Activated naive CD8-positive, alpha-beta T cell treated with anti-CD3 and anti-CD28 coated beads, Interleukin-2, amount 10 ng/mL, durations not matched to agents 7 days and 5 days (primary cell): Measurements from ENCODE around the gene PKMYT1. TPM values are rescaled to one million over a fixed set of nuclear protein-coding genes. Genes with fewer than 3 reads are reported as not detected.

Experiments used
- ATAC-seq: fragments of 150-1000 bp; cut with Tn5 transposase; one replicate; pipeline ENCODE4 v1.10.0; 2021; ENCODE audit warnings: low read depth, moderate library complexity
- POLR2A ChIA-PET: fragments of 350-600 bp; sonication (Branson Sonifier 250); formaldehyde crosslinking; loops from one replicate; lab custom pipeline; 2021; ENCODE audit warnings: antibody characterized with exemption; lab: Charles Lee
- DNase-seq: peaks from one replicate; pipeline ENCODE4 v3.0.0; 2021
- H3K27ac Mint-ChIP-seq: one replicate; pipeline ENCODE4 v1.8.0; 2022; ENCODE audit warnings: mild to moderate bottlenecking, mixed read lengths
- H3K27me3 Mint-ChIP-seq: one replicate; pipeline ENCODE4 v1.8.0; 2022; ENCODE audit warnings: mild to moderate bottlenecking, moderate library complexity, mixed read lengths
- H3K36me3 Mint-ChIP-seq: one replicate; pipeline ENCODE4 v1.8.0; 2021; ENCODE audit warnings: mild to moderate bottlenecking, mixed read lengths
- H3K4me1 Mint-ChIP-seq: one replicate; pipeline ENCODE4 v1.8.0; 2021; ENCODE audit warnings: mixed read lengths
- H3K4me3 Mint-ChIP-seq: one replicate; pipeline ENCODE4 v1.8.0; 2022; ENCODE audit warnings: mild to moderate bottlenecking, moderate library complexity, mixed read lengths
- H3K9me3 Mint-ChIP-seq: one replicate; pipeline ENCODE4 v1.8.0; 2021; ENCODE audit warnings: mixed read lengths
- total RNA-seq, 2 experiments: library from RNA; stranded (reverse); gene quantifications; one replicate each; pipeline ENCODE4 v1.2.3, GENCODE V29; 2021

The PKMYT1 gene
- total RNA-seq, 2 experiments from 2014 or later, result 106 to 116 TPM

DNA sequence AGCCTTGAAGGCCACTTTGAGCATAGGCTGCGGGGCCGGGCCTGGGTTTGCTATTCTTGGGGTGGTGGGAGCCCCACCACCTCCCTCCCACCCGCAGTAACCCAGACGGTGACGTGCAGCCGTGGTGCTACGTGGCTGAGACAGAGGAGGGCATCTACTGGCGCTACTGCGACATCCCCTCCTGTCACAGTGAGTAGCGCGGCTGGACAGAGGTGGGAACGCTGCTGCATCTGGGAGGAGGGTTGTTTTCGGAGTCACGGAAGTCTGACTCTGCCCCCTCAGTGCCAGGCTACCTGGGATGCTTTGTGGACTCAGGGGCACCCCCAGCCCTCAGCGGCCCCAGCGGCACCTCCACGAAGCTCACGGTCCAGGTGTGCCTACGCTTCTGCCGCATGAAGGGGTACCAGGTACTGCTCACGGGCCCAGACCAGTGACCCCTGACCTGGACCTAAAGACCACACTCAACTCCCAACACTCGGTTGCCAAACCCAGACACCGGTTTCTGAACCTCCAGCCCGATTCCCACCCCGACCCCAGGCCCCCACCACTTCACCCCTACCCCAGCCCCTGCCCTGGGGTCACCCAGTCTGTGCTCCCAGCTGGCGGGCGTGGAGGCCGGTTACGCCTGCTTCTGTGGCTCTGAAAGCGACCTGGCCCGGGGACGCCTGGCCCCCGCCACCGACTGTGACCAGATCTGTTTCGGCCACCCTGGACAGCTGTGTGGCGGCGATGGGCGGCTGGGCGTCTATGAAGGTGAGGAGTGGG is 14.0 kb downstream of the PKMYT1 start:
- Mint-ChIP-seq H3K36me3 (no peaks in the 10 kb centered on the region), H3K4me3 (no peak overlapping the region), H3K27ac (no peak overlapping the region), H3K9me3 (no peaks in the 10 kb centered on the region), H3K4me1 (peaks cover 28% of the 10 kb centered on the region), H3K27me3 (peaks cover 35% of the 10 kb centered on the region)
- peak; percentile 30 for DNase-seq
- no peak for ATAC-seq
- POLR2A ChIA-PET, result interaction anchor here (1.4 to 4.1 kb wide), 3 partner anchors 10 to 15 kb away, joined by 4 to 27 read pairs (median 9); partner anchors contain the start of gene PKMYT1

DNA sequence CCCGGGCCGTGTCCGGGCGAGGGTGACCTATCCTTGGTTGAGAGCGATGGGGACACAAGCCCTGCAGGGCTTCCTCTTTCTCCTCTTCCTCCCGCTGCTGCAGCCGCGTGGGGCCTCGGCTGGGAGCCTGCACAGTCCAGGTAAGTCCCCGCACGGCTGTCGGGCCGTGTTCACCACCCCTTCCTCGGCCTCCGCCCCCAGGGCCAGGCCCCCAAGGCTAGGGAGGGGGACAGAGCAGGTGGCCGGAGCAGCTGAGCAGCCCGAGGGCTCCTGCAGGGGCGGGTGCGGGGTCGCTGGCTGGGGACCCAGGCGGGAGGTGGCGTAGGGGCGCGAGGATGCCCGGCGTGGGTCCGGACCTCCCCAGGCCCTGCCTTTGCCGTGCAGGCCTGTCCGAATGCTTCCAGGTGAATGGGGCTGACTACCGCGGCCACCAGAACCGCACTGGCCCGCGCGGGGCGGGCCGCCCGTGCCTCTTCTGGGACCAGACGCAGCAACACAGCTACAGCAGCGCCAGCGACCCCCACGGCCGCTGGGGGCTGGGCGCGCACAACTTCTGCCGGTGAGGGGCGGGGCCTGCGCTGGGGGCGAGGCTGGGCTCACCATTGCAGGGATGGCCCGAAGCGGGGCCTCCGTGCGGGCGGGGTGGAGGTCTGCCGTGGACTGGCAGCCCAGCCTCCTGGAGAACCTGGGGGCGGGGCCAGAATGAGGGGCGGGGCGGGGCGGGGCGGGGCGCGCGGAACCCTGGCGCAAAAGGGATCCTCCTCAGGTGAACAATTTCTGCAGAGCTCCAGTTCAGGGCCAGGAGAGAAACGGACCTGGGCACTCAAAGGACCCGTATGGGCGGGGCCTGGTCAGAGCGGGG is 15.5 kb downstream of the PKMYT1 start:
- no peaks in the 10 kb centered on the region for H3K9me3 Mint-ChIP-seq
- no peaks in the 10 kb centered on the region for H3K36me3 Mint-ChIP-seq
- peaks cover 20% of the 10 kb centered on the region for H3K4me1 Mint-ChIP-seq
- H3K4me3 Mint-ChIP-seq, result peak overlapping the region; percentile 71
- H3K27ac Mint-ChIP-seq, result no peak overlapping the region
- peaks cover 39% of the 10 kb centered on the region for H3K27me3 Mint-ChIP-seq
- peak; percentile 13 for ATAC-seq
- POLR2A ChIA-PET, result interaction anchor here (0.5 to 4.1 kb wide), 5 partner anchors 9 to 689 kb away, joined by 4 to 27 read pairs (median 4); partner anchors contain the start of gene PKMYT1
- DNase-seq, result peak; percentile 78

DNA sequence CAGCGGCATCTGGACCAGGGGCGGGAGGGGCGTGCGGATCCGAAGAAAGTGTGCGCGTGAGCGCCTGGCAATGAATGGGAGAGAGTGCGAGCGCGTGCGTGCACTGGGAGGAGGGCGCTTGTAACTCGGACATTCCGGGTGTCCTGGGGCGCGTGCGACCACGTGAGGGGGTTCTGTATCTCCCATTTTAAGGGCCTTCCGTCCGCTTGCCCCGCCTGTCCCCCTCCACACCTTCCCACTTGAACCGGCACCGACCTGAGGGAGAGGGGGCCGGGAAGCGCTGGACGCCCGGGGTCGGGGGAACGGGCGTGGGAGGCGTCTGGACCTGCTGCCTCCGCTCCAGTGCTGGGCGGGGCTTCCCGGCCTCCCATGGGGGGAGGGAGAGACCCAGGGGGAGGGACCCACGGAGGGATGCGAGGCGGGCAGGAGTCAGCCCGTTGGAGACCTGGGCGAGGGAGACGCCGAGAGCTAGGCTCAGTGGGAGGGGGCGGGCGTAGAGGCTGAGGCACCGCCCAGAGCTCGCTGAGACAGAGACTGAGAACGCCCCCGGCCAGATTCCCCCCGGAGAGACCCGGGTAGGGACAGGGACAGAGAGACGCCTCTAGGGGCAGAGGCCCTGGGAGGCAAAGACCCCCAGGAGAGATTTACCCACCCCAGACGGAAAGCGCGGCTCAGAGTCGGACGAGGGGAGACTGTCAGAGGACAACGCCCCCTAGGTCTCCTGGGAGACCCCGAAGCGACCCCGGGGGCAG is 16.3 kb downstream of the PKMYT1 start, which contains the start of gene KREMEN2:
Gene KREMEN2 (plus strand): TSS at position 553 of the 752 bp plus-strand sequence. CDS start 246 bp downstream, outside the sequence.
- POLR2A ChIA-PET, result interaction anchor here (1.5 to 4.1 kb wide), 2 partner anchors 8 to 17 kb away, joined by 4 to 27 read pairs; partner anchors contain the start of gene PKMYT1
- Mint-ChIP-seq H3K4me3 (peak within 1 kb of the TSS; percentile 71), H3K27me3 (peaks cover 39% of the 10 kb centered on the region), H3K9me3 (no peaks in the 10 kb centered on the region), H3K36me3 (no peaks in the 10 kb centered on the region), H3K4me1 (peaks cover 20% of the 10 kb centered on the region), H3K27ac (no peak within 1 kb of the TSS)
- DNase-seq, result no peak
- no peak for ATAC-seq

DNA sequence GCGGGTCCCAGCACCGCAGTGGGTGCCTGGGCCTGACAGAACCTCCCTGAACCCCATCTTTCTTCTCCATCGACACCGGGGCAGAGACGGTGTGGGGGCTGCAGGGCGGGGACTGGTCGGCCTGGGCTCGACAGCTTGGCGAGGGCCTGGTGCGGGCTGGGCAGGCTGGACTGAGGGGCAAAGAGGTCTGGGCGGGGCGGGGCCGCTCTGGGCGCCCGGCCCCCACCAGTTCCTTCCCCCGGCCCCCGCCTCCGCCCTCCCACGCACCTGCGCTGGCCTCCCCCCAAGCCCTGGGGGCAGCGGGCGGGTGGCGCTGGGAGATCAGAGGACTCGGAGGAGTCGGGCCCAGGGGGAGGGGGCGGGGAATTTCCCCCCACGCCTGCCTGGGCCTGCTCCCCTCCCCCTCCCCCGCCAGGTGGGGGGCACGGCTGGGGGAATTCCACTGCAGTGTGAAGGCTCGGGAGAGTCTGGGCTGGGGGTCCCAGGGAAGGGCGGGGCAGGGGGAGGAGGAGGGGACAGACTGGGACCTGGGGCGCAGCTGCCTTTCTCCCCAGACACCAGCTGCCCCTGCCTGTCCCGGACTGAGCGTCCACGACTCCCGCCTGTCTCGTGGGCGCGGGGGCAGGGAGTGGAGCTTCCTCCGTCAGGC is 17.0 kb downstream of the PKMYT1 start:
- Mint-ChIP-seq H3K4me1 (peaks cover 15% of the 10 kb centered on the region), H3K27me3 (peaks cover 38% of the 10 kb centered on the region), H3K9me3 (no peaks in the 10 kb centered on the region), H3K36me3 (no peaks in the 10 kb centered on the region), H3K4me3 (peak overlapping the region; percentile 66), H3K27ac (no peak overlapping the region)
- DNase-seq (no peak), ATAC-seq (no peak)
- POLR2A ChIA-PET, result interaction anchor here (1.2 kb wide), 1 partner anchor 18 kb away, joined by 5 read pairs; the partner anchor contains the start of gene PKMYT1

DNA sequence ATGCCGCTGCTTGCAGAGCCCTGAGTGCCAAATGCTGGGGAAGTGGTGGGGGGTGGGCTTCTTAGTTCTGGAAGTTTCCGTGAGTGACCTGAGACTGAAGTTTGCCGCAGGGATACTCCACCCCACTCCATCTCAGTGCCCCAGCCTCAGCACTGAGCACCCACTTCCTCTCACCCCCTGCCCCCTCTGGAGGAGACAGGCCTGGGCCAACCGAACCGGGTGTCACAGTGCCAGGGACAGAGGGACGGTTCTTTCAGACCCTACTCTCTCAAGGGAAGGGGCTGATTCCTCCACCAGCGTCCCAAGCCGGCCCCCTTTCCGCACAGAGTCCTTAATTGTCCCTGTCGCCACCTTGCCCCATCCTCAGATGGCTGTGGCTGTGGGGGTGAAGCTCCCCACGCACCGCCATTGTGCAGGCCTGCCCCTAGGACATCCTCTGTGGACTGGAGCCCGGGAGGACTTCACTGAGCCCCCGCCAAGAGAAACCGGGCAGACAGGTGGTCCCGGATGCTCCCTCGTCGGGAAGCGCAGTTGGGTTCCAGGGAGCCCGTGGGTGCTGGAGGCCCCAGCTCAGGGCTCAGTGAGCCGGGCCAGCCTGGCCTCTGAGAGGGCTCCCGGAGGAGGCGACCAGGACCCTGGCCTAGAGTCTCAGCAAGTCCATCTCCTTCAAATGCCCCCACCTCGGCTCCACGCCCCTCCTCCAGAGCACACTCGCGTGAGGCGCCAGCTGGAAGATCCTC is 17.7 kb downstream of the PKMYT1 start:
- Mint-ChIP-seq H3K27me3 (peaks cover 34% of the 10 kb centered on the region), H3K36me3 (no peaks in the 10 kb centered on the region), H3K9me3 (no peaks in the 10 kb centered on the region), H3K4me1 (peaks cover 13% of the 10 kb centered on the region), H3K4me3 (no peak overlapping the region), H3K27ac (no peak overlapping the region)
- ATAC-seq (no peak), DNase-seq (no peak)
- POLR2A ChIA-PET, result interaction anchor here (0.6 to 1.2 kb wide), 2 partner anchors 18 to 97 kb away, joined by 3 to 5 read pairs; partner anchors contain the start of gene PKMYT1

DNA sequence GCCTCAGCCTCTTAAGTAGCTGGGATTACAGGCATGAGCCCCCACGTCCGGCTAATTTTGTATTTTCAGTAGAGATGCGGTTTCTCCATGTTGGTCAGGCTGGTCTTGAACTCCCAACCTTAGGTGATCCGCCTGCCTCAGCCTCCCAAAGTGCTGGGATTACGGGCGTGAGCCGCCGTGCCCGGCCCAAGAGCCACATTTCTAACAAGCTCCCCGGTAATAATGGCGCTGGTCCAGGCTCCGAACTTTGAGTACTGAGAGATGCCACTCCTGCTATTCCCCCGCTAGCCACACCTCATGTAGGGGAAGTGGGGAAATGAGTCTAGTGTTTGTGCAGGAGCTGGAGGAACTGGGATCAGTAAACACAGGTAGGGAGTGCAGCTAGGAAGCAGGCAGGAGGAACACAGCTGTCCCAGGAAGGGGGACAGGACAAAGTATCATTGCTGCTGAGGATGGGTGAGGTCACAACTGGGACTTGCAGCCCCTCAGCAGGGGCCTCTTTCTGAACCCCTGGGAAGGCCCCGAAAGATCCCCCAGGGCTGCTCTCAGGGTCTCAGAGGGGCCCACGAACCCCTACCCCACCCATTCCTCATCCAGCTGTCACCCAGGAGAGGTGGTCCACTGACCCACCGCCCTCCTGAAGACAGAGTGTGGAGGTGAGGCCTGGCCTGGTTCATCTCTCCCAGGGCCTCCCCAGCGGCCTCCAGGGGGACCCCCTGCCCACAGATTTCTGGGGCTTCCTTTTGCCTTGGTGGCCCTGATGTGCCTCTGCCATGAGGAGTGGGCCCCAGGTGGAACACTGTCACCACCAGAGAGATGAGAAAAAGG is 19.8 kb downstream of the PKMYT1 start:
- H3K4me3 Mint-ChIP-seq, result no peak overlapping the region
- H3K4me1 Mint-ChIP-seq, result peaks cover 11% of the 10 kb centered on the region
- H3K36me3 Mint-ChIP-seq, result no peaks in the 10 kb centered on the region
- ATAC-seq (no peak), DNase-seq (no peak)
- no peaks in the 10 kb centered on the region for H3K9me3 Mint-ChIP-seq
- peaks cover 33% of the 10 kb centered on the region for H3K27me3 Mint-ChIP-seq
- H3K27ac Mint-ChIP-seq, result no peak overlapping the region
- POLR2A ChIA-PET, result interaction anchor here (1.3 kb wide), 1 partner anchor 9 kb away, joined by 3 read pairs; no protein-coding TSS in a partner anchor

DNA sequence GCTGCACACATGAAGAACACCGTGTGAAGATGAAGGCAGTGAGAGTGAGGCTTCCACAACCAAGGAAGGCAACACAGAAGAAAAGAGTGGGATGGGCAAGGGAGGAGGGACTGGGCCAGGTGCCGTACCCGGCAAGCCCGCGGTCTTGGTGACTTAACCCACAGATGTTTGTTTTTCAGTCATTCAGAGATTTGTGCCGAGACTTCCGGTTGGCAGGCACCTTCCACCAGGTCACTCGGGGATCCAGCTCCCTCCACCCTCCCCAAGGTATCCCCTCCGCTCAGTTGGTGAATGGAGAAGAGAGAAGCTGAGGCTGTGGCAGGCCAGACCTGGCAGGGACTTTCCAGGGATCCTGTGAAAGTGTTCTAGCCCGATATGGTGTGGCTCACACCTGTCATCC is 21.0 kb downstream of the PKMYT1 start:
- Mint-ChIP-seq H3K36me3 (no peaks in the 10 kb centered on the region), H3K9me3 (no peaks in the 10 kb centered on the region)
- POLR2A ChIA-PET, result interaction anchor here (0.6 kb wide), 3 partner anchors 11 to 47 kb away, joined by 3 to 4 read pairs (median 3); no protein-coding TSS in a partner anchor

DNA sequence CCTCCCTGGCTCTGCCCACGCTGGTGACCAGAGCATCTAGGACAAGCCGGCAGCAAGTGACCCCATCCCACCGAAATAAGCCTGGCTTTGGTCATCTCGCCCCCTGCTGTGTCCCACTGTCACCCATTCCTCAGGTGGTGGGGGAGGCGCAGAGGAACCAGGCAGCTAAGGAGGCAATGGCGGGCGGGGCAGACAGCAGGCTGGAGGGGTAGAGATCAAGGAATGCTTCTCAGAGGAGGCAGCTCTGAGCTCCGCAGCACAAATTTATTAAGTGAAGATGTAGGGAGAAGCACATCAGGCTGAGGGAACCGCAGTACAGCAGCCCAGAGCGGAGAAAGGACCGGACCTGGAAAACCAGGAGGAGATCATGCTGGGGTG is 23.7 kb downstream of the PKMYT1 start:
- Mint-ChIP-seq H3K4me3 (no peak overlapping the region), H3K4me1 (peaks cover 1% of the 10 kb centered on the region), H3K36me3 (no peaks in the 10 kb centered on the region), H3K27me3 (peaks cover 8% of the 10 kb centered on the region), H3K27ac (no peak overlapping the region), H3K9me3 (no peaks in the 10 kb centered on the region)
- POLR2A ChIA-PET, result interaction anchor here (1.2 kb wide), 1 partner anchor 8 kb away, joined by 4 read pairs; the partner anchor contains the start of gene KREMEN2
- DNase-seq (no peak), ATAC-seq (no peak)

More for the DNA sequence above, 21.0 kb downstream of the PKMYT1 start:
- H3K4me1 Mint-ChIP-seq, result peaks cover 7% of the 10 kb centered on the region
- no peak overlapping the region for H3K27ac Mint-ChIP-seq
- no peak overlapping the region for H3K4me3 Mint-ChIP-seq
- peaks cover 27% of the 10 kb centered on the region for H3K27me3 Mint-ChIP-seq
- DNase-seq (no peak), ATAC-seq (no peak)

DNA sequence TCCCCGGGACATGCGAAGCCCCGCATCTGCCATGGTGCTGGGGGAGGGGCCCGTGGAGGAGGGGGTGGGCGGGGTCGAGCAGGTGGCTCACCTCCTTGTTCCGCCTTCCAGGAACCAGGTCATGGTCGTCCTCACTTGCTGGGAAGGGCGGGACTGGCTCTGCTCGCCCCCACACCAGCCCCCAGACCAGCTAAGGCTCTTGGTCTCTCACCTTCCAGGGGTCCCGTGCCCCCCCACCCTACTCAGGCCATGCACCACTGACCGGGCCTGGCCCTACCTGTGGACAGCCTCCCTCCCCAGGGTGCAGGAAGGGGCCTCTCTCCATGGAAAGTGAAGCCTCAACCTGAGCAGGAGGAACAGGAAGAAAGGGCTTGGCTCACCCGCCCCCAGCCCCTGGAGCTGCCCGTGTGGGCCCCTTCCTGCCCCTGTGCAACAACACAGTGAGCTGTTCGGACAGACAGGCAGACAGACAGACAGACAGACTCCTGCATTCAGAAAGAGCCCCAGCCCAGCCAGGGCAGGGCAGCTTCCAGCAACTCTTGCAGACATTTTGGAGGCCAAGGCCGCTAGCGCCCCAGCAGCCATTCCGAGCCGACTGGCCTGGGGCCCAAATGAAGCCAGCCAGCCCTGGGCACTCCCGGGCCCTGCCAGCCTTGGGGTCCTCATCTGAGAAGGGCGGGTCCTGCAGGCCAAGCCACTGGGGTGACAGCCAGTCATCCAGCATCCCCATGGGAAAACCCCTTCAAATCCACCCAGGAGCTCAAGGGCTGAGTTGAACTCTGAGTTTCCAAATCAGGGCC is 24.3 kb downstream of the PKMYT1 start:
- Mint-ChIP-seq H3K27ac (no peak overlapping the region), H3K4me3 (no peak overlapping the region), H3K9me3 (no peaks in the 10 kb centered on the region), H3K36me3 (no peaks in the 10 kb centered on the region), H3K27me3 (peaks cover 8% of the 10 kb centered on the region), H3K4me1 (peaks cover 1% of the 10 kb centered on the region)
- no peak for ATAC-seq
- POLR2A ChIA-PET, result interaction anchor here (1.2 kb wide), 1 partner anchor 9 kb away, joined by 4 read pairs; the partner anchor contains the start of gene KREMEN2
- DNase-seq, result no peak

DNA sequence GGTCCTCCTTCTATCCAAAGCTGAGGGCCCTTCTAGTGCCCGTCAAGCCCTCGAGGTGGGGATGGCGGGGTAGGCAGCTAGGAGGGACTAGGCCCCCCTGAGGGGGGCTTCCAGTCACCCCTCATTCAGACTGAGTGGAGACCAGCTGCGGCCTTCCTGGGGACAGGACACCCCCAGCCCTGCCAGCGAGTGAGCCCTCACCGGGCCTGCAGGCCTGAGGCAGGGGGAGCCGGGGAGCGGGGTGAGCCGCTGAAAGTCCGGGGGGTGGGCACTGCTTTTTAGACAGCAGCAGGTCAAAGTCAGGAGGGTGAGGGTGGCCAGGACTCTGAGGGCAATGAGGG is 24.8 kb downstream of the PKMYT1 start:
- Mint-ChIP-seq H3K27me3 (peaks cover 5% of the 10 kb centered on the region), H3K27ac (no peak overlapping the region), H3K9me3 (no peaks in the 10 kb centered on the region), H3K4me3 (no peak overlapping the region), H3K4me1 (peaks cover 1% of the 10 kb centered on the region), H3K36me3 (no peaks in the 10 kb centered on the region)
- ATAC-seq (no peak), DNase-seq (no peak)
- POLR2A ChIA-PET, result interaction anchor here (1.2 kb wide), 1 partner anchor 9 kb away, joined by 4 read pairs; the partner anchor contains the start of gene KREMEN2
